ENCODE results near the gene HLA-DQA1. TPM values are rescaled to one million over a fixed set of nuclear protein-coding genes. Genes with fewer than 3 reads are reported as not detected.

HLA-DQA1 gene
- total and polyA plus RNA-seq, 2 experiments from 2014 or later, result 0.42 TPM; not detected in 1

- no peaks in the 10 kb centered on the region for H3K9me3 Mint-ChIP-seq
- H3K4me3 Mint-ChIP-seq, result no peak overlapping the region
- Histone ChIP-seq H4K20me1 (replicated peaks; ENCODE audit: insufficient read depth) (no peaks in the 10 kb centered on the region), H3K4me2 (no peak overlapping the region), H3K4me1 (ENCODE audit: insufficient read depth) (no peaks in the 10 kb centered on the region), H3K27ac (ENCODE audit: low read depth) (no peak overlapping the region), H3K4me3 (no peak overlapping the region), H2AFZ (no peak overlapping the region), H3K36me3 (ENCODE audit: insufficient read depth) (no peaks in the 10 kb centered on the region), H3K79me2 (replicated peaks; ENCODE audit: insufficient read depth) (no peaks in the 10 kb centered on the region), H3K27me3 (ENCODE audit: insufficient read depth) (no peaks in the 10 kb centered on the region), H3K9me2 (ENCODE audit: insufficient read depth) (no peaks in the 10 kb centered on the region), H3F3A (replicated peaks; ENCODE audit: low read depth) (no peaks in the 10 kb centered on the region)
- TF ChIP-seq ZNF331 (CRISPR knock-in tag; IDR thresholded peaks at IDR 0.05; ENCODE audit: low read depth), result no peak
- TF ChIP-seq ZNF114 (CRISPR knock-in tag; IDR thresholded peaks at IDR 0.05), result no peak
- TF ChIP-seq EZH2 (IDR thresholded peaks at IDR 0.05; ENCODE audit: low read depth, unreplicated experiment), result no peak
- no peak for TF ChIP-seq CTCF (conservative IDR thresholded peaks at IDR 0.05; ENCODE audit: low read depth in 2 of 2)
- no peak for TF ChIP-seq ZNF462 (CRISPR knock-in tag; IDR thresholded peaks at IDR 0.05)
- no peak for TF ChIP-seq EZH2phosphoT487 (IDR thresholded peaks at IDR 0.05; ENCODE audit: unreplicated experiment)
- no peak for TF ChIP-seq CREB1 (CRISPR knock-in tag; IDR thresholded peaks at IDR 0.05; ENCODE audit: low read depth)
- TF ChIP-seq STAT1 (IDR thresholded peaks at IDR 0.05; ENCODE audit: unreplicated experiment), result no peak
- no peak for TF ChIP-seq REST (IDR thresholded peaks at IDR 0.05; ENCODE audit: unreplicated experiment)
- no peak for TF ChIP-seq NANOG (IDR thresholded peaks at IDR 0.05; ENCODE audit: borderline replicate concordance)
- TF ChIP-seq POLR2AphosphoS5 (IDR thresholded peaks at IDR 0.05; ENCODE audit: low read depth), result no peak
- no peak for TF ChIP-seq ETS1 (IDR thresholded peaks at IDR 0.05)
- no peaks in the 10 kb centered on the region for H3K27me3 Mint-ChIP-seq (ENCODE audit: insufficient read depth, low read depth, poor library complexity)
- DNase-seq (ENCODE audit: low spot score) (no peak), ATAC-seq (no peak)
- H3K36me3 Mint-ChIP-seq (ENCODE audit: low read depth), result no peaks in the 10 kb centered on the region
- no peak overlapping the region for H3K27ac Mint-ChIP-seq
- H3K4me1 Mint-ChIP-seq, result peaks cover 13% of the 10 kb centered on the region
Measured at GRCh38 chr6:32621372-32621771, 15.8 kb upstream of the HLA-DQA1 start.

All from GM23338 (cell line).